Heart left ventricle (tissue), 13 donors: Measurements from ENCODE around the gene ZNF511.

Experiments
- CTCF ChIP-seq, 12 donors: fragments of 200-600 bp; sonication (generic) in 4 of 12; IDR thresholded peaks; one replicate each; pipeline versions ENCODE4 v1.5.0 to v1.8.0; 2018 to 2022; ENCODE audit warnings: antibody characterized with exemption in 12 of 12, mild to moderate bottlenecking in 5 of 12
- POLR2A ChIP-seq, 2 donors: fragments of 450-650 bp; IDR thresholded peaks; one replicate each; pipeline ENCODE4 v1.6.1; 2017; ENCODE audit warnings: antibody characterized with exemption in 2 of 2, mild to moderate bottlenecking in 2 of 2, moderate library complexity in 2 of 2
- donor health status: ischemic (EF 13 %, LVEDD 7.1; RV severe dilation, severe dysfunction).
- donor health status: DM: no; HTN: yes; CAD: no.
- donor health status: DM: no; HTN: no; CAD: no.
- donor health status: ischemic (EF 25% LVEDD 6.9; RV normal size, moderate dysfunction).
- donor health status: ischemic (EF 25% LVEDD 5.7; RV mildly dilated, moderate dysfunction).
- donor health status: ischemic (EF 35%, LVEDD 5.7; RV mildly dilated, moderate dysfunction).
- donor health status: nonischemic (EF 11% LVEDD 7.7; RV severe dilation, severe dysfunction).
- donor health status: DM: yes; HTN: yes; CAD: no.
- donor health status: PGD.
- donor health status: ischemic (EF 29% LVEDD 5.4; RV normal size, mild dysfunction).
- donor health status: nonischemic (EF 23%, LVEDD 6.1; RV moderate dilation, normal function).

GRCh38 chr10:133358925-133359310, 50.2 kb downstream of the ZNF511 start:
- TF ChIP-seq CTCF (IDR thresholded peaks at IDR 0.05) (no peak), POLR2A (IDR thresholded peaks at IDR 0.05) (no peak)
